ENCODE measurements around the gene TRIP6. TPM values are rescaled to one million over a fixed set of nuclear protein-coding genes. Genes with fewer than 3 reads are reported as not detected.

Gene TRIP6
- polyA plus RNA-seq, 1 experiment, result 65.9 TPM

- H3K27me3 ChIP-seq (ENCODE audit: control insufficient read depth, insufficient read depth, low read length), result no peaks in the 10 kb centered on the region
- H3K9me3 ChIP-seq (ENCODE audit: control insufficient read depth, insufficient read depth, low read length), result no peaks in the 10 kb centered on the region
- TF ChIP-seq, protein P1, sequence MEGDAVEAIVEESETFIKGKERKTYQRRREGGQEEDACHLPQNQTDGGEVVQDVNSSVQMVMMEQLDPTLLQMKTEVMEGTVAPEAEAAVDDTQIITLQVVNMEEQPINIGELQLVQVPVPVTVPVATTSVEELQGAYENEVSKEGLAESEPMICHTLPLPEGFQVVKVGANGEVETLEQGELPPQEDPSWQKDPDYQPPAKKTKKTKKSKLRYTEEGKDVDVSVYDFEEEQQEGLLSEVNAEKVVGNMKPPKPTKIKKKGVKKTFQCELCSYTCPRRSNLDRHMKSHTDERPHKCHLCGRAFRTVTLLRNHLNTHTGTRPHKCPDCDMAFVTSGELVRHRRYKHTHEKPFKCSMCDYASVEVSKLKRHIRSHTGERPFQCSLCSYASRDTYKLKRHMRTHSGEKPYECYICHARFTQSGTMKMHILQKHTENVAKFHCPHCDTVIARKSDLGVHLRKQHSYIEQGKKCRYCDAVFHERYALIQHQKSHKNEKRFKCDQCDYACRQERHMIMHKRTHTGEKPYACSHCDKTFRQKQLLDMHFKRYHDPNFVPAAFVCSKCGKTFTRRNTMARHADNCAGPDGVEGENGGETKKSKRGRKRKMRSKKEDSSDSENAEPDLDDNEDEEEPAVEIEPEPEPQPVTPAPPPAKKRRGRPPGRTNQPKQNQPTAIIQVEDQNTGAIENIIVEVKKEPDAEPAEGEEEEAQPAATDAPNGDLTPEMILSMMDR (IDR thresholded peaks at IDR 0.05; ENCODE audit: low read depth, low read length), result no peak
- CTCF ChIA-PET, result interaction anchor here (0.9 kb wide), 1 partner anchor 117 kb away, joined by 3 read pairs; the partner anchor contains the start of gene POP7
- no peak overlapping the region for H3K27ac ChIP-seq (ENCODE audit: low read depth, low read length)
- no peak overlapping the region for H3K4me3 ChIP-seq (ENCODE audit: low read depth, low read length)
- no peak for DNase-seq (ENCODE audit: low read depth, low spot score)
- POLR2A ChIA-PET, result no interaction called here
Observed at GRCh38 chr7:100822236-100823139, 44.7 kb upstream of the TRIP6 start.

DNA sequence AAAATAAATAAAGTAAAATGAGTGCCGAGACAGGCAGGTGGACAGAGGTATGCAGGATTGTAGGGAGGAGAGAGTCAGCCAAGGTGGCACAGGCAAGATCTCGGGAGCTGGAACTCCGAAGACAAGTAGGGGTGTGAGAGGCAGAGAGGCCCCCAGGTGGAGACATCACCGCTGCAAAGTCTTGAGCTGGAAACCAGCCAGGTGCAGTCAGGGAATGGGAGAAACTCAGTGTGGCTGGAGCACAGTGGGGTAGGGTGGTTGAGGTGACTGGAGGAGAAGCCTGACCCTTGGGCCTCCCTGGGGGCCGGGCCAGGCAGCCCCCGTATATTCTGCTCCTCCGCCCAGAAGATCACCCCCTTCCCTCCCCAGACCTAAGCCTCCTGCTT is 44.1 kb upstream of the TRIP6 start:
- ChIA-PET POLR2A (no interaction called here), CTCF (no interaction called here)
- Histone ChIP-seq H3K27ac (ENCODE audit: low read depth, low read length) (no peak overlapping the region), H3K9me3 (ENCODE audit: control insufficient read depth, insufficient read depth, low read length) (no peaks in the 10 kb centered on the region), H3K4me3 (ENCODE audit: low read depth, low read length) (no peak overlapping the region), H3K27me3 (ENCODE audit: control insufficient read depth, insufficient read depth, low read length) (no peaks in the 10 kb centered on the region)
- TF ChIP-seq, protein P1 (IDR thresholded peaks at IDR 0.05; ENCODE audit: low read depth, low read length), result no peak
- DNase-seq (ENCODE audit: low read depth, low spot score), result no peak

GRCh38 chr7:100823534-100823933 is 43.7 kb upstream of the TRIP6 start:
- no peaks in the 10 kb centered on the region for H3K9me3 ChIP-seq (ENCODE audit: control insufficient read depth, insufficient read depth, low read length)
- H3K27me3 ChIP-seq (ENCODE audit: control insufficient read depth, insufficient read depth, low read length), result no peaks in the 10 kb centered on the region
- H3K27ac ChIP-seq (ENCODE audit: low read depth, low read length), result no peak overlapping the region
- POLR2A ChIA-PET, result no interaction called here
- no peak for DNase-seq (ENCODE audit: low read depth, low spot score)
- no peak overlapping the region for H3K4me3 ChIP-seq (ENCODE audit: low read depth, low read length)
- TF ChIP-seq, protein P1 (IDR thresholded peaks at IDR 0.05; ENCODE audit: low read depth, low read length), result no peak
- CTCF ChIA-PET, result no interaction called here

GRCh38 chr7:100824499-100825214 is 42.5 kb upstream of the TRIP6 start:
- POLR2A ChIA-PET, result no interaction called here

More at GRCh38 chr7:100824499-100825214, 42.5 kb upstream of the TRIP6 start:
- no peaks in the 10 kb centered on the region for H3K27me3 ChIP-seq (ENCODE audit: control insufficient read depth, insufficient read depth, low read length)
- TF ChIP-seq, protein P1 (IDR thresholded peaks at IDR 0.05; ENCODE audit: low read depth, low read length), result no peak
- H3K4me3 ChIP-seq (ENCODE audit: low read depth, low read length), result peak overlapping the region; percentile 78
- no peak overlapping the region for H3K27ac ChIP-seq (ENCODE audit: low read depth, low read length)
- no peak for DNase-seq (ENCODE audit: low read depth, low spot score)
- CTCF ChIA-PET, result no interaction called here
- no peaks in the 10 kb centered on the region for H3K9me3 ChIP-seq (ENCODE audit: control insufficient read depth, insufficient read depth, low read length)
